Measurements from ENCODE around the gene CCHCR1.
"Not testable (repeated sequence)": the region's sequence is repeated elsewhere in the genome, so short reads cannot be mapped to it uniquely, and the experiment has no call there.

Gene CCHCR1

GRCh38 chr6:31157513-31158139 is at the start of gene CCHCR1:
Gene CCHCR1 (minus strand): TSS chr6:31157802. CDS start chr6:31157600, 202 bp downstream.
- DNase-seq, result no peak

DNA sequence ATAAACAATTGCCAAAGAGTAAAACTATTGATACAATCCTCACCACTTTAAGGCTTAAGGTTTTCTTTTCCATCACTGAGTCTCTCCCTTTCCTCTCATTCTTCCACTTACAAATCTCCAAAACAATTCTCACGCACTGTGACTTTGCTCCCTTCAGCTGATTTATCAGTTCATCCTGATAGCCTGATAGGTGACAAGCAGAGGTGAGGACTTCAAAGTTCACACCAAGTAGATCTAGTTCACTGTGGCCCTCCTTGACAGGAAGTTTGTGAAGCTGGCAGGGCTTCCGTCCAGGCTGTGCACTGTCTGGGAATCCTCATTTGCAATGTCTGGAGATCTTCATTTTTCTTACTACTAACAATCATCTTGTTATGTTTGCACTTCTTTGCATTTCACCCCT is 48.0 kb upstream of the CCHCR1 start:
- DNase-seq, result no peak

- no peak for DNase-seq
Observed at GRCh38 chr6:31204751-31205145, 47.1 kb upstream of the CCHCR1 start.

GRCh38 chr6:31203345-31203979 is 45.9 kb upstream of the CCHCR1 start:
- DNase-seq, result peak; percentile 71

DNA sequence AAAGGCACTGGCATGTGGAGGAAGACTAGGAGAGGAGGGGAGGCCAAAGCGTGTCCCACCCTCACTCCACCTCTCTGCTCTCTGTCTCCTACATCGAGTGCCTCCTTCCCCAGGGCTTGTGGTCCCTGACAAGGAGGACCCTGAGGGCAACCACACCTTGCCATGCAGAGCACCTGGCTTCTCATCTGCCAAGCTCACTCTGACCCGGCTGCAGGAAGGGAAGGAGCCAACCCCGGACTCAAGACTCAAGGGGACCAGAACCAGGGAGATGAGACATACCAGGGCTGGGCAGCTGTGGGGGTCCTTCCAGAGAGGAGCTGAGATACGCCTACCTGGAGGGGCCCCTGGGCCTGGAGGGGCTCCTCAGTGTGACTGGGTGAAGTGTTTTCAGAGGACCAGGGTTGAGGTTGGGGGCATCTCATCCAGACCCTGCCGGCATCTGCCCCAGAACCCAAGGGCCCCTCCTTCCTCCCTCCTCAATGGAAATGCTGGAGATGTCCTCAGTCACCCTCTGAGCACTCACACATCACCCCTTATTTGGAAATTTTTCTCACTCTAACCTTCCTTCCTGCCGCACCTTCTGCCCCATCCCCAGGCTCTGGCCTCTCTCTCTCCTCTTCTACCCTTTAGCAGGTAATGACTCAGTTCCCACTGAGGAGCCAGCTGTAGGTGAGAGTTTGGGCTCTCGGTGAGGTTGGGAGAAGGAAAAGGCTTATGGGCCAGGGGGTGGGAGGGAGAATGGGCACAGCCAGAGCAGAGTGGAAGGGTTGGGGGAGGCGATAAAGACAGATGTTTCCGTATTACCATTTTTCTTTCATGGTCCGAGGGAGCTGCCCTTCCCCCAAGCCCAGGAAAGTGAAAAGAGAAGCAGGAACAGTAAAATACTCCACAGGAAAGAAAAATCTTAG is 44.9 kb upstream of the CCHCR1 start:
- peak; percentile 8 for DNase-seq

GRCh38 chr6:31199105-31199452 is 41.5 kb upstream of the CCHCR1 start:
- not testable (repeated sequence) for DNase-seq

GRCh38 chr6:31197559-31198305 is 40.1 kb upstream of the CCHCR1 start:
- DNase-seq, result peak; percentile 94

DNA sequence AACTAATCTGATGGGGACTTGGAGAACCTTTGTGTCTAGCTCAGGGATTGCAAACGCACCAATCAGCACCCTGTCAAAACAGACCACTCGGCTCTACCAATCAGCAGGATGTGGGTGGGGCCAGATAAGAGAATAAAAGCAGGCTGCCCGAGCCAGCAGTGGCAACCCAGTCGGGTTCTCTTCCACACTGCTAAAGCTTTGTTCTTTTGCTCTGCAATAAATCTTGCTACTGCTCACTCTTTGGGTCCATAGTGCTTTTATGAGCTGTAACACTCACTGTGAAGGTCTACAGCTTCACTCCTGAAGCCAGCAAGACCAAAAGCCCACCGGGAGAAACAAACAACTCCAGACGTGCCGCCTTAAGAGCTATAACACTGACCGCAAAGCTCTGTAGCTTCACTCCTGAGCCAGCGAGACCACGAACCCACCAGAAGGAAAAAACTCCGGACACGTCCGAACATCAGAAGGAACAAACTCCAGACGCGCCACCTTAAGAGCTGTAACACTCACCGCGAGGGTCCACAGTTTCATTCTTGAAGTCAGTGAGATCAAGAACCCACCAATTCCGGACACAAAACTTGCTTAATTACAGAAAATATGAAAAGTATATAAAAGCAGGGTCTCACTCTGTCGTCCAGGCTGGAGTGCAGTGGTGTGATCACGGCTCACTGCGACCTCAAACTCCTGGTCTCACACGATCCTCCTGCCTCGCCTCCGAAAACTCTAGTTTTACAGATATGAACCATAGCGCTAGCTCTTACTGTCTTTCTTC is 38.8 kb upstream of the CCHCR1 start:
- not testable (repeated sequence) for DNase-seq

GRCh38 chr6:31195308-31195979 is 37.8 kb upstream of the CCHCR1 start:
- DNase-seq, result not testable (repeated sequence)

GRCh38 chr6:31194061-31194834 is 36.6 kb upstream of the CCHCR1 start:
- no peak for DNase-seq

- DNase-seq, result no peak
Observed at GRCh38 chr6:31193206-31193605, 35.6 kb upstream of the CCHCR1 start.

DNA sequence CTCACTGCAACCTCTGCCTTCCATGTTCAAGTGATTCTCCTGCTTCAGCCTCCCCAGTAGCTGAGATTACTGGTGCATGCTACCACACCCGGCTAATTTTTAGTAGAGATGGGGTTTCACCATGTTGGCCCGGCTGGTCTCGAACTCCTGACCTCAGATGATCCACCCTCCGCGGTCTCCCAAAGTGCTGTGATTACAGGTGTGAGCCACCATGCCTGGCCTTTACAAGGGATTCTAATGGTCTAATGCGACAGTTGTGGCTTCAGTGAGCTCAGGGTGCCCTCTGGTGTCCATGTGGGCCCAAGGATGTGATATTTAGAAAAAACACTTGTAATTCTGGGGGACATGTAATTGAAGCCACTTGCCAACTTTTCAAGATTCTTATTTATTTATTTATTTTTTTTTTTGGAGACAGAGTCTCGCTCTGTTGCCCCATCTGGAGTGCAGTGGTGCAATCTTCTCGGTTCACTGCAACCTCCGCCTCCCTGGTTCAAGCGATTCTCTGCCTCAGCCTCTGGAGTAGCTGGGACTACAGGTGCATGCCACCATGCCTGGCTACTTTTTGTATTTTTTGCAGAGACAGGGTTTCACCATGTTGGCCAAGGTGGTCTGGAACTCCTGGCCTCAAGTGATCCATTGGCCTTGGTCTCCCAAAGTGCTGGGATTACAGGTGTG is 35.0 kb upstream of the CCHCR1 start:
- DNase-seq, result peak; percentile 62

DNA sequence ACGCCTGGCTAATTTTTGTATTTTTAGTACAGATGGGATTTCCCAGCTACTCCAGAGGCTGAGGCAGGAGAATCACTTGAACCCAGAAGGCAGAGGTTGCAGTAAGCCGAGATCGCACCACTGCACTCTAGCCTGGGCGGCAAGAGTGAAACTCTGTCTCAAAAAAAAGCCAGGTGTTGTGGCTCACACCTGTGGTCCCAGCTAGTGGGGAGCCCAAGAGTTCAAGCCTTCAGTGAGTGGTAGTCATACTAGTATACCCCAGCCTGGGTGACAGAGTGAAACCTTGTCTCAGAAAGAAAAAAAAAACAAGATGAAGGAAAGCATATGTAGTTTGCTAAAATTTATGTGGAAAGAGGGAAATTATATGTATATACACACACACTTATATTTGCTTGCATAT is 32.9 kb upstream of the CCHCR1 start:
- no peak for DNase-seq

- DNase-seq, result not testable (repeated sequence)
Observed at GRCh38 chr6:31189223-31189622, 31.6 kb upstream of the CCHCR1 start.

GRCh38 chr6:31187780-31188194 is 30.2 kb upstream of the CCHCR1 start:
- no peak for DNase-seq

- DNase-seq, result no peak
Observed at GRCh38 chr6:31186052-31186734, 28.6 kb upstream of the CCHCR1 start.

- DNase-seq, result not testable (repeated sequence)
Observed at GRCh38 chr6:31185695-31186051, 28.1 kb upstream of the CCHCR1 start.

DNA sequence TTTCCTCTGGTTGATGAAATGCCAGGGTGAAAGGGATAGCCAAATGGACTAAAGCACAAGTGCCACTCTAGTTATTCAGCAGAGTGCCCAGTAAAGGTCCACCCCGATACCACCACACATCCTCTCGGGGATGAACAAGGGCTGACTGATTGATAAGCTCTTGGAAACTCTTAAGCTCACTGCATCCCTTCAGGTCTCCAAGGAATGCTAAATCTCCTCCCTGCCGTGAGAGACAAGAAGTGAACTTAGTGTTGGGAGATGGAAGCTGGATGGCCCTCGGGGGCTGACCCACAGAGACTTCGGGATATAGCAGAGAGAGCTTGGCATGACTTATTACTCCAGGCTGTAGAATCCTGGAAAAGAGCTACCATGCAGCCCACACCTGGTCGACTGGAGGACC is 26.3 kb upstream of the CCHCR1 start:
- DNase-seq, result not testable (repeated sequence)

GRCh38 chr6:31183287-31183686 is 25.7 kb upstream of the CCHCR1 start:
- DNase-seq, result not testable (repeated sequence)

DNA sequence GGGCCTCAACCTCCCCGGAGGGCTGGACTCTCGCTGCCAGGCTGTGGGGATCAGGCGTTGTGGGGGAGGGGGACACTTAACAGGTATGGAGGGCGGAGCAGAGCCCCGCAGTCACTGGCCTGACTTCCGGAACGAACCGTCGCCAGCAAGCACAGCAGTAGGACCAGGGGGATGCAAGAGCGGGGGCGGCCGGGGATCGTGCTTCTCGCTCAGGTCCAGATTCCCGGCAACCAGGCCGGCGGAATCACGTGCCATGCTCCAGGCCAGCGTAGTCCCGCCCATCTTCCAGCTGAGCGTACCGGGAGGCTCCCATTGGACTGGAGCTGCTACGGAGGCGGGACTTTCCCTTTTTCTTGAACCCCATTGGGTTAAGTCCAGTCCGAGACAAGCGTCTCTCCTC is 22.9 kb upstream of the CCHCR1 start:
- peak; percentile 80 for DNase-seq

All from activated naive CD4-positive, alpha-beta T cell treated with Interleukin-2 at 50 U/mL for 16 hours (primary cell).